ENCODE measurements around the gene OR6V1.
A peak's percentile ranks its signal among the peaks of the same experiment; 100 is the strongest.

Gene OR6V1, protein sequence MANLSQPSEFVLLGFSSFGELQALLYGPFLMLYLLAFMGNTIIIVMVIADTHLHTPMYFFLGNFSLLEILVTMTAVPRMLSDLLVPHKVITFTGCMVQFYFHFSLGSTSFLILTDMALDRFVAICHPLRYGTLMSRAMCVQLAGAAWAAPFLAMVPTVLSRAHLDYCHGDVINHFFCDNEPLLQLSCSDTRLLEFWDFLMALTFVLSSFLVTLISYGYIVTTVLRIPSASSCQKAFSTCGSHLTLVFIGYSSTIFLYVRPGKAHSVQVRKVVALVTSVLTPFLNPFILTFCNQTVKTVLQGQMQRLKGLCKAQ

DNA sequence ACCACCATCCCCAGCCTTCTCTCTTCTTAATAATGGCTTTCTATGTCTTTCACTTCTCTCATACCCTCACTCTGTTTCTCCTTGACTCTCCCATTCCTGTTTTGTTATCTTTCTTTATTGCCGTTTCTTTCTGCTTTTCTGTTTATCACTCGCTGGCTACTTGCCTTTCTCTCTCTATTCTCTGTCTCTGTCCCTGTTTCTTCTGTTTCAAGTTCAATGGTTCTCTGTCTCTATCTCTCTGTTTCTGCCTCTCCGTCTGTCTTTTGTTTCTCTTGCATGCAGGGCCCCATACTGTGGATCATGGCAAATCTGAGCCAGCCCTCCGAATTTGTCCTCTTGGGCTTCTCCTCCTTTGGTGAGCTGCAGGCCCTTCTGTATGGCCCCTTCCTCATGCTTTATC, at the start of gene OR6V1:
Gene OR6V1, plus strand, starts transcription at position 301 of the 400 bp plus-strand sequence. Its CDS starts 0 bp downstream, at position 301.
- no peak for DNase-seq

DNA sequence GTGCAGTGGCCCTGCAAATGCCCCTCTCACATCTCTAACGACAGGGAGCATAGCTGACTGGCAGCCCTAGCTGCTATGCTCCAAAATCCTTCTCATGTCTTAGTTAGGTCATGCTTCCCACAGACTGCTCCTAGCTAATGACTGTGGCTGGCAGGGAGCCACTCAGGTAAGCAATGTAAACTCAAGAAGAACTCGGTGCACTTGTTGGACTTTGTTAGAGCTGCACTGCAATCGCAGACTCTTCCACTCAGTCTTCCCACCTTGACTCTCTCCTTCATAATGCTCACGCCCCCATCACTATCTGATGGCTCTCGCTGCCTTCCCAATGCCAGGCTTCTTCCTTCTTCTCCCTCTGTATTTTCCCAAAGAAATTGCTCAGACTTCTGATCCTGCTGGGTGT, 49.2 kb upstream of the OR6V1 start:
- no peak for DNase-seq

DNA sequence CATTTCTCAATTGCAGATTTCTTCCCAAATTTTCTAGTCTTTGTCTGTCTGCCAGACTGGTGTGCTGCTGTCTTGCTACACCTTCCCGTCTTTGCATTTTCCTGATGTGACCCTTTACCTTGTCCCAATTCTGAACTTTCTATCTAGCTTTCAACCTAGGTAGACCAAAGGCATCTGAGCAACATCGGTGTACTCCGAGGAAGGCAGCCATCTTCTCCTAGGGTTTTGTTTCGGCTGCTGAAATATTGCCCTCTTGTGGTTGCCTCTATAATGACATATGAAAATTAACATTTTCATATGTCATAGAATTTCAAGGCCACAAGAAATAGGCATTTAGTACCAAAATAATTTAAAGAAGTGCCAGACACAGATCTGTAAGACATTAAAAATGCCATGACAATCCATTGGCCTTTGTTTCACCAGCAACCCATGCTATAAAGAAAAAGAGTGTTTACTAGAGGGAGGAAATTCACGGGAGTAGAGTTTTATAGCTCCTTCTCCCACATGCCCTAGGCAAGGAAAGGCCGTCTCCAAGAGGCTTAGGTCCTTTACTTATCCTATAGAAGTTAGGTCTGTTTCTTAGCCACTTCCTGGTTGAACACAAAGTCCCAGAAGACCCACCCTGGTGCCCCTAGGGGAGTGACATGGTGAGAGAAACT, 48.6 kb upstream of the OR6V1 start:
- DNase-seq = peak; percentile 5

DNA sequence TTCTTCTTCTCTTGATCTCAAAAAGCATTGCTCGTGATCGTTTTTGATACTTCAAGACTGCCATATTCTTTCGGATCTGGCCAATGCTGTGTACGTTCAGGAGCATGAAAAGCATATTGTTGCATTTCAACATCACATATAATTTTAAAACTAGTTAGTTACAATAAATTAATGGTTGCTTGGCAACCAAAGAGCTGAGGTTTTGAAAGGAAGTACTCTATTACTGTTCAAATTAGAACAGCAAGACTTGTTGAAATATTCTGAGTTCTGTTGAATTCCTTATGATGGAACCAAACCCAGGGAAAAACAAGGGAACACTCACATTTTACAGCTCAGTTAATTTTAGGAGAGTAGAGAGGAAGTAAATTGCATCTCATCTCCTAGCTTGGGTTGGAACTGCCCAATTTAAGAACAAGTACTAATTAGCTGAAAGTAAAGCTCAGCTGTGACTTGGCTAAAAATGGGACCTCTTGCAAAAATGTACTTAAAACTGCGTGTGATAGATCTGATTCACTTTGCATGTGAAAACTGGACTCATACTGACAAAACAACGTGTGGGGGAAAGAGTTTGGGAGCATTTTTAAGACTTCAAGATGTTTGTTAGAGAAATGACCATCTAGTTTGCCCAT, 46.4 kb upstream of the OR6V1 start:
- DNase-seq = no peak

DNA sequence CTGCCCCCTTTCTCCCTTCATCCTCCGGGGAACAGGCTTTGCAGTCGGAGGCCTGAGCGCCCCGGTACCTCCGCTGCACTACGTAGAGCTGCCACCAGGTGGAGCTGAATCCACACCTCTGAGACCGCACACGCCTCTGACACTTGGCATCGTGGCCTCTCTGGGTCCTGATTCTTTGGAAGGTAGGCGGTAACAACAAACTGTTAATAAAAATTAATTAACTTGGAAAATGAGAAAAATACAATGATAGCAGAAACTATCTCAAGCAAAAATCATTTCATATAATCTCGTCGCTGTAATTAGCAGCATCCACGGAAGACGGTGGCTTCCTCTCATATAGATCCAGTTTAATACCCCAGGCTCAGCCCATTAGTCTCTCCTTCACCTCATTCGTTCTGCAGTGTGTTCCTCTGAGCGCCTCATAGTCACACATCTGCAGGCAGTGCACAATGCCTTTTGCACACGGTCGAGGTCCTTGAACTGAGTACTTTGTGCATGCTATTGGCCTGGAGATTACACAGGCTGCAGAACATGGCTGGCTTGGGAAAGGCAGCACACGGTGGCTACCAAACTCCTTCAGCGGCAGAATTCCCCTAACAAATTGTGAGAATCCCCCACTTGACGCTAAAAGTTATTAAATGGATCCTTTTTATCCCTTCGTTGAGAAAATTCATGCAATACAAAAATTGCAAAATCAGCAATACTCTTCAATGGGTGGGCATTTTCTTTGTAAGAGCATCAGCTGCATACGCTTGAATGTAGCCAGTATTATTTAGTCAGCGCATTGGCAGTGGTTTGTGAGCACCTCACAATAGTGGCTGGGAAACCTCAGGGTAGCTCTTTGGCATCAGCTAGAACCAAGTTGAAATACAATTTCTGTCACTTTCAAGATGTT, 43.9 kb upstream of the OR6V1 start:
- DNase-seq = peak; percentile 5

DNA sequence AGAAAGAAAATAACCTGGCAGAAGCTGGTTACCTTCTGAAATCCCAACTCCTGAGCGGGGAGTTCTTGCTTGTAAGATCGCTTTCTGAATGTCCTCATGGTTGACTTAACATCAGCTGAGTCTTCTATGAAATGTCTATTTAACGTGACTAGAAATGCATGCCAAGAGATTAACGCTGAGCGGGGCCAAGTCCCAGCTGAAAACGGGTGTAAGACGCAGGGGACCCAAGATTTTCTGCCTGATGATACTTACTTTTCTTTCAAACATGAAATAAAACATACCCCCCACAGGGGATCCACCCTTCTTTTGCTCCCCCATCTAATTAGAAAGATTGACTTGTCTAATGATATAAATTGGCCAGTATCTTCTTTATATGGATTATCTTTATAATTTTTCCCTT, 40.1 kb upstream of the OR6V1 start:
- no peak for DNase-seq

DNA sequence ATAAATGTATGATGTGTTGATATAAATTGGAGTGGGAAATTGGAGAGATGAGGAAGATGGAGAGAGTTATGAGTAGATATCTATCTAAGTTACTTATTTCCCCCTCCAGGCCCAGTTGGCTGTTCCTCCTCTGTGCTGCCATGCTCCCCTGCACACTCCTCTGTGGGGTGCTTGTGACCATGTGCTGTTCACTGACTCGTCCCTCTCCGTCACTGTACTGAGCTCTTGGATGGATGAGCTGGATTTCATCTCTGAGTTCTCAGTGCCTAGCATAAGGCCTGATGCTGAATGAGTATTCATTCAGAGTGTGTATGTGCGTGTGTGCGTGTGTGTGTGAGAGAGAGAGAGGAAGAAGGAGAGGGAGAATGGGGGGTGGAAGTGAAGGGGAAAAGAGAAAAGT, 39.7 kb upstream of the OR6V1 start:
- no peak for DNase-seq

DNA sequence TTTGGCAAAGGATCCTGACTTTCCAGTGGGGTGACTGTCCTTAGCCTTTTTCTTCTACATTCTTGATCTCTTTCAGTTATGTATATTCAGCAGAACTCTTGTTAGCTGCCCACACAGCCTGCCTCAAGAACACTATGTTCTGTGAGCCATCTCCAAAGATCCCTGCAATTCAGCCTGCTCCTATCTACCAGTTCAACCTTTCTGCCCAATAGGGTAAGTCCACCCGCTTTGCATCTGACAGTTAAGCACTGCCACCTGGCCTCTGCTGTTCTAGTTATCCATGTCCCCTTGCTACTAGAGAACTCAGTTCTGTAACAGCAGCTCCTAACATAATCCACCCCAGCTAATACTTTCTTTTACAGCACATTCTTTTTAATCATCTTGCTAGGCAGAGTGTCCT, 38.7 kb upstream of the OR6V1 start:
- DNase-seq = no peak

DNA sequence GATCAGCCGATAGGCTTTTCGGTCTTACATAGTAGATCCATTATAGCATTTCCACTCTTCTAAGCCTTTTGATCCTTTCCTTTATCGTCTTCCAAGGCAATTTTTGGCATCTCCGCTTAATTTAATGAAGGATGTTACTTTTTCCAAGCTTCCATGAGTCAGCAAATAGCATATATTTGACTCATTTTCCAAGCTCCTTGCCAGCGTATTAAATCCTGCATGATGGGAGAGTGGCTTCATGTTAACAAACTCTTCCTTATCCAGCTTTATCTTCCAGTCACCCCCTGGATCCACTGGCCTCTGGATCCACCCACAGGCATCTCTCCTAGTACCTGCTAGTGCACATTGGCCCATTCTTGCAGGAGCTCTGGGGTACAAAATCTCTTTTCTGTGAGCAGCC, 38.2 kb upstream of the OR6V1 start:
- no peak for DNase-seq

DNA sequence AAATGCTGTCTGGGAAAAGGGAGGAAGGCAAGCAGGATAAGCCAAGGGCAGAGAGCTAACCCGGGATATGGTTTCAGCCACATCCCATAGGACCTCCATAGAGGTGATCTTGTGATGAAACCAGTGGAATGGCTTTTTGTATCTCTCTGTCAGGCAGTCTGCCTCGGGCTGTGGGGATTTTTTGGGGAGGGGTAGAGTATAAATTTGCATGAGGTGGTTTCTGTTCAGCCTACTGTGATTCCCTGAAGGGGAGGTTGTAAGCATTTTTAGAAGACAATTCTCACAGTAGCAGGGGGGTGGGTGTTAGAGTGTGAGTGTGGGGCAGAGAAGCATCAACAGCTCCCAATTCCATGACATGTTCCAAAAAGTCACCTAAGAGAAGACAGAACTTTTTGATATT, 37.1 kb upstream of the OR6V1 start:
- no peak for DNase-seq

DNA sequence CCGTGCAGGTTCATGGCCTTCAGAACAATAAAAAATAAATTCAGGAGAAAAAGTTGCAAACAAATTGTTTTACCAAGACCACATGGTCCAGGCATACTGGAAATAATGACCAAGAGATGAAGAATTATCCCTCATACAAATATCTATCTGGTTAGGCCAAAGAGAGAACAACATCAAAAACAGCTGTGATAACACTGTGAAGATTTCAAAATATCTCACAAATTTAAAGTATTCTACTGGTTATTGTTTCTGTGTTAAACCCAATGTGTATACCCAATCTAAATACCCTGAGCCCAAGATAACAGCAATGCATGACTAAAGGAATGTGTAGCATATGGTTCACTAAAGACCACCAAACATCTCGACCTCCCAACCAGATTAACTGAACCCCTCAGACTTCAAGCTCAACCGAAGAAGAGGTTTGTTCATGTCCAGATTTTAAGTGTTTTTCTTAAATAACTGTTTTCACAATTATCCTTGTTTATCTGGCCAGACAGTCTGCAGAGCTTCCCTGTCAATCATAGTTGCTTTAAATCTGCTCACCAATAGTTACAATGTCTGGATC, 36.1 kb upstream of the OR6V1 start:
- DNase-seq = no peak

DNA sequence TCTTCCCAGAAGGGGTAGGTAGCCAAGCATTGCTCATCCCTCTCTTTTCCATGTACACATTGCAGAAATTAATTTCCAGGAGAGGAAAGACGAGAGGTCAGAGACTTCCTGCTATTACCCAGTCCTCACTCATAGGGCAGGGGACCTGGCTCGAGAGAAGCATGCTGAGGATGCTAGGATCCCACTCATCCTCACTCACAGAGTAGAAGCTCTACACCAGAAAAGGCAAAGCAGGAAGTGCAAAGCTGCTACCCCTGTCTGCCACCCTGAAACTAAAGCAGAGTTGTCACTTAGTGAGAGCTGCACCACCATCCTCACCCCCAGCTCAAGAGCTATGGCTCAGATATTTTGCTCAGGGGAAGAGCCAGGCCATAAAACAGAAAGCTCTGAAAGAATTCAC, 35.1 kb upstream of the OR6V1 start:
- no peak for DNase-seq

DNA sequence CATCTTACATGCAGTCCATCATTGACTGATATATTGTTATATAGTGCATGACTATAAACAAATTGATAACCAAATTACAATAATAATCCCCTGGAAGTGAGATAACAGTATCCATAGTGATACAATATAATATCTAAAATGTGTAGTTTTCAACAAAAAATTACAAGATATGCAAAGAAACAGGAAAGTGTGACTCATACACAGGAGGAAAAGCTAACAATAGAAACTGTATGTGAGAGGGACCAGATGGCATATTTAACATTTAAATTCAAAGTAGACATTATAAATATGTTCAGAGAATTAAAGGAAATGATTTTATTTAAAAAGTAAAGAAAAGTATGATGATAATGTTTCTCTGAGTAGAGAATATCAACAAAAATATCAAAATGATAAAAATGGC, 33.2 kb upstream of the OR6V1 start:
- no peak for DNase-seq

DNA sequence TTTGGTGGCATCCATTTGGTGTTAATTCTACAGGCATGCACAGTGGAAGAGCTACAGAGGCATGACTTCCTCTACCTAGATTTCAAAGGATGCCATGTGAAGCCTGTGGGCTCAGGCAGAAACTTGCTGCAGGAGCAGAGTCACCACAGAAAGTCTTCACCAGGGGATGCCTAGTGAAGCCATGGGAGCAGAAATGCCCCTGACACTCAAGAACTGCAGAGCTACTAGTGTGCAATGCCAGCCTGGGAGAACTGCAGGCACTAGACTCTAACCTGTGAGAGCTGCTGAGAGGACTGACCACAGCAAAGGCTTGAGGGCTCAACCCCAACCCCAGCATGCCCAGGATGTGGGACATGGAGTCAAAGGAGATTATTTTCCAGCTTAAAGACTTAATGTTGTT, 29.1 kb upstream of the OR6V1 start:
- DNase-seq = no peak

DNA sequence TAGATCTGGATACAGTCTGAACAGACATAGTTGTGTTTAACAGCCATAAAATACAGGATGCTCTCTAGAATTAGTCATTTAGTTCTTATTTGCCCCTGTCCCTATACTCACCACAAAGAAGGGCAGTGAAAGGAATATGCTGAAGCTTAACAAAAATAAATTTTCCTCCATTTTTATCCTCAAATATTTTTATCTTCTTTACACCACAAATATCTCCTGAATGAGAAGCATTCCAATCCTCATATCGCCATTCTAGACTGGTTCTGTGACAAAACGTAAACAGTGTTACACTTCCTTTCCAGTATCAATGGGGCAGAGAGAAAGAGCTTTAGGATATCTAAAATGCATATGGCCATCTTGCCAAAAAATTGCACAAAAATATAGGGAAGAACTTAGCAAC, 26.8 kb upstream of the OR6V1 start:
- no peak for DNase-seq

DNA sequence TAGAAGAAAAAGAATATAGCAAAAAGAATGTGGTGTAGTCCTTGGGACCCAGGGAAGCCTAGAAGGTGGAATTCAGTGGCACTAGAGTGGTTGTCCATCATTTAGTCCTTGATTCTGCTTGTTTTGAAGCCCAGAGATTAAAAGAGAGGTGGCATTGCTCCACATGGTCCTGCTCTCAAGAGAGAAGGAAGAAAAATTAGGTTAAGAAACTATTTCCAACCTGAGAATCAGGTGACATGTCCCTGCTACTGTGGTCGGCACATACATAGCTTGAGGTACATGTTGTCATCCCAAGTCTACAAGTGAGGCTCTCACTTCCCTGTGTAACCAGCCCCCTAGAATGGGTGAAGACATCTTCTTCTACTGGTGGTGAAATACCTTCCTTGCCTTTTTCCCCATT, 25.1 kb upstream of the OR6V1 start, which contains the start of gene OR9A2:
Gene OR9A2, minus strand, starts transcription at position 101 of the 400 bp plus-strand sequence. Its CDS starts 0 bp downstream, at position 101.
- DNase-seq = no peak

DNA sequence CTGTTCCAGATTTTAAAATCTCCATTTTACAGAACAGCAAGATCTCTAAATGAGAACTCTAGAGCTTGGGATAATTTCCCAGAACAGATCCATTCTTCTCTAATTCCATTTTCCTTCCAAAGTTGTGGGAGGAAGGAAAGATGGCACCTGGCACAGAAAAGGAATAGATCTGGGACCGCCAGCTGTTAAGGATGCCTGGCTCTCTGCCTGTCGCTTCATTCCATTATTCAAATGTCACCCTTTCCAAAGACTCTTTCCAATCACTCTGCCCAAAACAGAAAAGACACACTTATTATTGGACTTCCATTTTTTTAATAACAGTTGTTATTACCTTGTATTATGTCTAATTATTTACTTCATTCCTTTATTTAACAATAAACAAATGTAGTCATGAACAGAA, 24.5 kb upstream of the OR6V1 start:
- DNase-seq = no peak

DNA sequence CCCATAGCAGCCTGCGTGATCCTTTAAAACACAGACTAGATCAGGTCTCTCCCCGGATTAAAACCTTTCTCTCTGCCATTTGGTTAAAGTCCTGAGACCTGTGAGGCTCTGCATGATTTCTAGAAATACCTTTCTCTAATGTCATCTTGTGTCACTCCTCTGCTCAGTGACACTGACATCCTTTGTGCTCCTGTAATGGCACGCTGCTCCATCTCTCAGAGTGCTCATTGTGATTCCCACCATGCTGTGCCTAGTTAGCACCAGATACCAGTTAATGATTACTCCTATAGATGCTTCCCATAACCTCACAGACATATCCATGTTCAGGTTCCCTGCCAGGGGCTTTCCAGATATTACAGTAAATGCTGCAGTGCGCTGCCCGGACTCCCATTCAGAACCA, 13.5 kb upstream of the OR6V1 start:
- DNase-seq = no peak

DNA sequence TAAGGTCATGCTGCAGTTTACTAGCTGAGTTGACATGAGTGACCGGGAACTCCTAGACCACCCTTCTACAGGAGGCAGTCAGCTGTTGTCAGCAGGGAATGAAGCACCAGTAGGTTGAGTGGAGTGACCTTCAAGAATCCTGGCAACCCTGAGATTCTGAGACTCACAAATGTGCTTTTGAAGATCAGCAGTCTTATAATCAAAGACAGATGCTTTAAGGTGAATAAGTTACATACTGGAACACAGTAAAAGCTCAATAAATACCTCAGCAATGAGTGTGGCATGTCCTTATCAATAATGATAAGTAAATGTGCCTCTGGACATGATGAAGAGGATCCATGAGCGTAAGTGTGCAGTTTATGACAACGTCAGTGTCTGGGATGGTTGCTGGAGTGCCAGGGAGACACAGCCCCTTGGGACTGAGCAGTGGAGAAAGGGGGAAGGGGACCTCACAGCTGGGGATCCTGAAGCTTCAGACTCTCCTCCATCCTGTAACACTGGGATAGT, 11.9 kb upstream of the OR6V1 start:
- DNase-seq = no peak

DNA sequence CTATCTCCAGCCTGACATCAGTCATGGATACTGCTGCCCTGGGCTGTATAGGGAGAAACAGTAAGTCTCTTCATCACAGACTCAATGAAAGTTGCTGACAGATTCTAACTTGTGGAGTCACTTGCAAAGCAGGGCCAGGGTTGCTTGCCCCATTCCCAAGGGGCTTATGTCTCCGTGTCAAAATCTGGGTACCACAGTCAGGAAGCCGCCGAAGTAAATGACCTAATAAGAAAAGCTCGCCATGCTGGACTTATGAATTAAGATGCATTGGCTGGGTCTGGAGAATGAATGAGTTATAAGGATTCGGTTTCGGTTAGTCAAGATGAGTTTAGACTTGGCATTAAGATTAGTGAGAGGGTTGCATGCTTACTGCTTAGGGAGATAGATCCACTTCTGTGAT, 10.8 kb upstream of the OR6V1 start:
- DNase-seq = no peak

DNA sequence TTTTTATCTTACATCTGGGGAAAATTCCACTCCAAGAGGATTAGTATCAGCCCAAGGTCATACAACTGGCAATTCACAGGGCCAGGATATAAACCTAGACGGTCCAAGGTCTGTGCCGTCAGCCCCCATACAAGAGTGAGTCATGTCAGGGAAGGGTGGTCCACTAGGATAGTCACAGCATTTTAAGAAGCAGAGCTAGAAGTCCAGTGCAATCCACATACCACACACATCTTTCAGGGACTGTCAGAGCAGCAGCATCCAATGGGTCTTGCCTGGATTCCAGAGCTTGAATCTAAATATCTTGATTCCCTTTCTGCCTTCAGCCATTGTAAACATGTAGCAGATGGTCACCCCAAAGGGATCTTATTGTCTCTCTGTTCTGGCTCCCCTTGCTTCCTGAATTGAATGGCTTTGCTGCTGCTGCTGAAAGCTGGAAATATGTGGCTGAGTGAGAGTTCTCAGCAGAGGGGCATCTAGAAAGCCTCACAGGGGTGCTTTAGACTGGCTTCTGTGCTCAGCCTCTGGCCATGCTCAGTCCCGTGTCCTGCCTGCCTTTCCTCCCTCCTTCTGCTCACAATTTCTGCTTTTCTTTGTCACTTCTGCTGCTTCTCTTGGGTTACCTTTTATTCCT, 9.9 kb upstream of the OR6V1 start:
- DNase-seq = no peak

DNA sequence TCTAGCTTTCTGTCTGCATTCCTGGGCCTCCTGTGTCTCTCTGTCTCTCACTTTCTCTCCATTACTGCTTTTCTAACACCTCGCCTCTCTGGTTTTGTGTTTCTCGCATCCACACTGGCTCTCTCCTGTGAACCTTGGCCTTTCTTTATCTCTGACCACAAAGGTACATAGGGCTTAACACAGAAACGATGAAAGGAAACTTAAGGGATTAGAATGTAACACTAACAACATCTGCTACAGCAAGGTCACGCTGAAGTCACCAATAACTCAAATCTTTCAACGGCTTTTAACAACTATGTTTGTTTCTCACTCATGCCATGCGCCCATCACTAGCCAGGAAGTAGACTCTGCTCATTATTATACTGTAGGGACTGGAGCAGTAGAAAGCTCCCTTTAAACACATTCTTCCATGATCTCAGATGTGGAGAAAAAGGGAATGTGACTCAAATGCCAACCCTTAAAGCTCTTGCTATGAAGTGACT, 9.3 kb upstream of the OR6V1 start:
- no peak for DNase-seq
